CD4-positive, alpha-beta T cell treated with Interleukin-6 at 100 ng/mL for 8 hours (primary cell): ENCODE data around the gene HERC2.
"Not testable (repeated sequence)": the region's sequence is repeated elsewhere in the genome, so short reads cannot be mapped to it uniquely, and the experiment has no call there.

Experiments used
- DNase-seq: peaks from one replicate; pipeline ENCODE4 v3.0.0-alpha.2; 2020; ENCODE audit warnings: mixed read lengths, low spot score

Gene HERC2

DNA sequence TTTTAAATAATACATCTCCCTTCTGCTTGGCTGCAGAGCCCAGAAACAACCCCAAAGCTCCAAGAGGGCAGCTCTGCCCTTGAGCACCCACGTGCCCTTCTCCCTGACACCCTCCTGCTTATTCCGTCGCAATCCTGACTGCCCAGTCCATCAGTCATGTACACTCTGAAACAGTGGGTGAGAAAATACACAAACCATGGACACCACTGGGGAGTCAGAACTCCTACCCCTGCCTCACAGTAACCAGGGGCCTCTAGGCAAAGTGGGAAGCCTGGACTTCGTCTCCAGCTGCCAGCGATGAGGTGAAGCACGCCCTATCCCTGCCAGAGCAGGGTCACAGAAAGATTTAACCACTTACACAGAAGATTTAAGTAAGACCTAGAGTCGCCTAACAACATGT, 40.1 kb downstream of the HERC2 start:
- DNase-seq: no peak

DNA sequence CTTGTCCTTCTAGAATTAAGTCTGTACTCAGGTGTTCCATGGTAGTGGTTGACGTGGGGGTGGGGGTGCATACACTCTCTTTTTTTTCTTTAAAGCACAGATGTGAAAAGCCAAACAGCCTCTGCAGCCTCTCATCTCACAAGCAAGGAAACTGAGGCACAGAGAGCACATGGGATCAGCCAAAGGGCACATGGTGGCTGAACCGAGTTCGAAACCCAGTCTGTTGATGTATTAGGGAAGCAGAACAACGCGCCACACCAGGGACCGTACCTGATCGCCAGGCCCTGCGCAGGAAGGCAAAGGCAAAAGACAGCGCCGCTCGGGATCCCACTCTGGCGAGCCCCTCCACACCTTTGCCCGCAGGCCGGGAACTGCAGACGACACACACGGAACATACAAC, 47.3 kb downstream of the HERC2 start:
- no peak for DNase-seq

DNA sequence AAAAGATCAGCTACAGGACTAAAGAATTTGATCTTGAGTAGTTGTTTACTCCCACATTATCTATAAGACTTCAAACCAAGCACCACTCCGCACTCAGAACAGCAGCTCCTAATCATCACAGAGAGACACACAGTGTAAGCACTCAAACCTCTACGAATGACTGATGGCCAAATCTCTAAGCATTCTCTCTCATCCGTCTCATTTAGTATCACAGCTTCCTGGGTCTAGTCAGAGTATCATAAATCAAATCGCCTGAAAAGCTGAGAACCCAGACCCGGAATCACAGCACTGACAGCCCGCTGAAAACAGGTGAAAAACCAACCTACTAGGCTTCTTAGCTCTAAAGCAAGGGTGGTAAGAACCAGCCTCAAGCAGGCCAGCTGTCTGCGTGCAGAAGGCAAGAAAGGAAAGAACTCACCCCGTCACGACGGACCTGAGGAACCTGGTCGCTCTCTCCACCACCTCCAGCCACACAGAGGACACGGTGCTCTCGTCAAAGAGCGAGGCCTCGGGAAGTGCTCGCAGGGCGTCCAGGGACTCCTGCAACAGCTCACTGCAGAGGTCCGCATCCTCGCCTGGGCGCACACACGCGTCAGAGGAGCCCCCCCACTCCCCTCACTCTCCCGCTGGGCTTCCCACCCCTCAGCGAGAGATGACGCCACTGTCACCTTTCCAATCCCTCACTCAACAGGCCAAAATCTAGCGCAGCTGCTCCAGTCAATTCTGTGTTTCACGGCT, 47.9 kb downstream of the HERC2 start:
- no peak for DNase-seq

DNA sequence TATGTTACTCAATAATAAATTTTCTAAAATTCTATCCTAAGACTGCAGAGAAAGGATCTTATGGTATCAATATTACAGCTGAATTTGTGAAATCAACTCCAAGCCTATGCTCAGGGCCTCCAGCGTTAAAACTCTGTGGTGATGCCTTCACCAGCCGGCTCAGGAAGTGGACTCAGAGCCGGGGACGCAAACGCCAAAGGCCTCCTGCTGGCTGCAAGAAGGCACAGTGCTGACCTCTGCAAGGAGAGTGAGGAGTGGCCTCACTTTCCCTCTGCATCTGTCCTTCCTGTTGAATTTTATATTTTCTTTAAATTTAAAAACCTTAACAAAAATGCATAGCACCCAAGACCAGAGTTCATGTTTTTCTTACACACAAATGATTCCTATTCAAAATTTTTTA, 48.5 kb downstream of the HERC2 start:
- no peak for DNase-seq

DNA sequence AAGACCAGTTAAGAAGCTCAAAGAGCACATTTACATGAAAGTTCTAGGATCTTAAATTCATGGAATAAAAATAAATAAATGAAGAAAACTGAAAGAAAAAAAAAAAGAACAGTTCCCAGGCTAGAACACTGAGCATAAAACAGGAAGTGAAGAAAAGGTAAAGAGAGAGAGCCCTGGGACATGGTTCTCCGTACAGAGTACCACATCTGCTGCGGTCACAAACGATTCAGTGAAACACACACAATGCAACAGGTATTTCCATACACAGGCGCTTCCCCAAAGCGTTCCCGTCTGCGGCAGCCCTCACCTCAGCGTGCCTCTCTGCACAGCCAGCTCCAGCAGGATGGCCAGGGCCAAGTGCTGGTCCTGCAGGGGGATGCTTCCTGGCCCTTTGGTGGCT, 49.4 kb downstream of the HERC2 start:
- DNase-seq: no peak

DNA sequence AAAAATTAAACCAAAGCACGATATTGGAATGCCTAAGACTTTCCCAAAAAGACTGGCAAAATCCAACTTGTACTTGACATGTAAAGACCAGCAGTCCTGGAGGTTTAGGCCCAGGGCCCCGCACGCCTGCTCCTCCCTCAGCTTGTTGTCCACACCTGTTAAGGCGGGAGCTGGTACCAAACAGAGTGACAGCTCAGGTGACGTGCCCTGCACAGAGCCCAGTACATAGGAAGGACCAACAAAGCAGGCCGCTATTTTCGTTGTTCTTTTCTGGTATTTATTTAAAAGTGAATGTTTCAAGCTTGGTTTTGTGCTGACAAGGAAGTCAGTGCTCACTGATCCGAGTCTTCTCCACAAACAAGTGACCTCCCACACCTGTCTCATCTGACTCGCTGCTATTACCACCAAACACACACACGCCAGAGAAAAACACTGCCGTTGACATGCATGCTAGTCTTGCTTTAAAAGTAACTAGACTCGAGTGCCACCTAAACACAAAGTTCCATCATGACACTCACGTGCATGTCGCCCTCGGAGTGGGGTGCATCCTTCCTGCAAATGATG, 50.2 kb downstream of the HERC2 start:
- no peak for DNase-seq

DNA sequence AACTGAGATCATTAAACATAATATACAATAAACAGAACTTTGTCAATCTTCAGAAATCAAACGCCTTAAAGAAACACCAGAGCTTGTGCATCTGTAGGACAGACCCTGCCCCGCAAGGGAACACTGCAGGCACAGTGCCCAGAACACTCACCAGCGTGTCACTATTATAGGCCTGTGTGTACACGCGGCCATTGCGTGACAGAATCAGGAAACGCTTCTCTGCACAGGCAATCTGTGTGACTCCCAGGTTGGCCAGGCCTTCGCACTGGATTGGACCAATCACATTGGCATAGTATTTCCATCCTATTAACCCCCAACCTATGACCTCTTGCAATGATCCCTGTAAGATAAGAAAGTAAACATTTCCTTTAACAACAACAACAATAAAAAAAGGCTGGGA, 52.9 kb downstream of the HERC2 start:
- no peak for DNase-seq

DNA sequence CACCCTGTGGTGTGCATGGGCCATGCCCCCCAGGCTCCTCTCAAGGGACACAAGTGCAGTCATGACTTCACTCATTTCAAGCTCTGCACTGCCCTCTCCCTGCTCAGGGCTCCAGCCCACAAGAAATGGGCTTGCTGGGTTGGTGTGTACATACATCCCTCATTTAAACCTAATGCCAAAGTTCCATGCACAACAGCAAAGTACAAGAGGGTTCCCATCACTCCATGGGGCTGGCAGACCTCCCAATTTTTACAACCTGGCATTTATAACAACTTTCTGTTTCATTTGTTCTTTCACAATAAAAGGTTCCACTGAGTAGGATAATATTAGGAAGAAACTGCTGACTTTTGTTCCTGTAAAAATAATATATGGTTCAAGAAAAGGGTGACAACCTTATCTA, 54.3 kb downstream of the HERC2 start:
- DNase-seq: no peak

DNA sequence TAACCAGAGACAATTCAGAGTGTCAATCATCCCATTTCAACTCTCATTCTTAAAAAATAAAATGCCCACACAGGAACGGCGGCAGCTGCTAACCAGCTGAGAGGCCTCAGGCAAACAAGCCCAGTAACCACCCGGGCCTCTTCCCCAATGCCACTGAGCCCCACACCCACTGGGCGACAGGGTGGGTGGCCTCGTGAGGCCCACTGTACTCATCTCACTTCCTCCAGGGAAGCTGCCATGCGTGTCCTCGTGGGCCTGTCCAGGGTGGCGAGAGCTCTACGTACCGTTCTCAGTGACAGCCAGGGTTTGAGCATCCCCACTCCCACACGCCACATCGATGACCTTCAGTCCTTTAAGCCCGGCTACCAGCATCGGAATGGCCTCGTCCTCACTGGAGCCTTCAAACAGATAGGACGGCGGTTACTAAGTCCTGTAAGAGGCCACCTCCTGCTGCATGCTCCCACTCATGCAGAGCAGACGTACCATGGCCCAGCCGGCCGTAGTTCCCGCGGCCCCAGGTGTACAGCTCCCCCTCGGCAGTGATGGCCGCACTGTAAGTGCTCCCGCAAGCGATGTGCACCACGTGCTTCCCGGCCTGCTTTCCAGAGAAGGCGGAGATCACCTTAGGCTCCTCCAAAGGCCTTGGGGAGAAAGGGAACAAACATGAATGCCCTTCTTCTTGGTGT, 56.5 kb downstream of the HERC2 start:
- no peak for DNase-seq

DNA sequence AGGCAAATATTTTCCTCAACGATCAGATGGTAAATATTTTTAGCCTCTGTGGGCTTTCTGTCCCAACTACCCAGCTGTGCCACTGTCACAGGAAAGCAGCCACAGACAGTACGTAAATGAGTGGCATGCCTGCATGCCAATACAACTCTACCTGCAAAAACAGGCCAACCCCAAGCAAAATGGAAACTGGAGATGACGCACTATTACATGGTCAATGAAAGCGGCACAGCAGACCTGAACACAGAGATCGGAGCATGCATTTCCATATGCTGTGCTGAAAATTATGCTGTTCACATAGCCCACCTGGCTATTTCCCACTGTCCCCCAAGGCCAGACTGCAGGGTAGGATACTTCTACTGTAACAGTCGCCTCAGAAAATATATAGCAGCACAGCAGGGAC, 57.8 kb downstream of the HERC2 start:
- no peak for DNase-seq

DNA sequence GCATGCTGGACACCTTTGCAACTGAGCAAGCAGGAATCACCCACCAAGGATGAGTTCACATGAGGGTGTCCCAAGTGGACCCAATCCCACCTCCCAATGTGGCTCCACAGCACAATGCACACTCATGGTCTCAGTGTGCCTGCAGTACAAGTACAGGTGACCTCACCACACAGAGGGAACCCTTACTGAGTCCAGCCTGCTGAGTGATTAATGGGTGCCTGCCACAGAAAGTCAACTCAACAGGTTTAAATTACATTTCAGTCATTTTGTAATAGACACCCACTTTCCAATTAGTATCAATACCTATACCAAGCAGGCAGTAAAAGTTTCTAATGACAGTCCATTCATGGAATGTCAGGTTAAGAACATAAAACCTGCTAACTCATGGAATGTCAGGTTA, 59.5 kb downstream of the HERC2 start:
- DNase-seq: no peak

DNA sequence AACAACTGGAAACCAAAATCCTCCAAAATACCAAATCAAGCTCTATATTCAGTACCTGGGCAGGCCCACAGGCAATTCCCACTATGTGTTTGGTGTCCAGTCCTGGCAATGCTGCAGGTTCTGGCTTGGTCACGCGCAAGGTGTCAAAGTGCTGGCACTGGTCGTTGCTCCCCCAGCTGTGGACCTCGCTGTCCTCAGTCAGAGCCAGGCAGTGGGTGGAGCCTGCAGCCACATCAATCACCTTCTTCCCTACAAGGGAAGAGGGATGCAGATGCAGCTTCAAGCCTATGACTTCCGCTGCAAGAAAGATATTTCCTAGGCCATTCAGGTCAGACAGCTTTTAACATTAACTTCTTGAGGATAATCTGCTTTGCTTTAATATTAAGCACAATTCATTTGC, 61.3 kb downstream of the HERC2 start:
- DNase-seq: no peak

DNA sequence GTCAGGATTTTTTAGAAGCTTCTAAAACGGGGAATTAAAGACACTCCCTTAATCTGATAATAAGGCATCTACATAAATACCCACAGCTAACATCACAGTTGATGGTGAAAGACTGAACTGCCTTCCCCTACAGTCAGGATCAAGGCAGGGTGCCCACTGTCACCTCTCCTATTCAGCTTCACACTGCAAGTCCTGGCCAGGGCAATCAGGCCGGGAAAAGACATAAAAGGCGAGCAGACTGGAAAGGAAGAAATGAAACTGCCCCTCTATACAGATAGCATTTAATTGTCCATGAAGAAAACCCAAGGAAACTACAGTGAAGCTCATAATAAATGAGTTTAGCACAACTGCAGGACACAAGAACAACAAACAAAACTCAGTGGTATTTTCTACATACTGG, 61.7 kb downstream of the HERC2 start:
- no peak for DNase-seq

DNA sequence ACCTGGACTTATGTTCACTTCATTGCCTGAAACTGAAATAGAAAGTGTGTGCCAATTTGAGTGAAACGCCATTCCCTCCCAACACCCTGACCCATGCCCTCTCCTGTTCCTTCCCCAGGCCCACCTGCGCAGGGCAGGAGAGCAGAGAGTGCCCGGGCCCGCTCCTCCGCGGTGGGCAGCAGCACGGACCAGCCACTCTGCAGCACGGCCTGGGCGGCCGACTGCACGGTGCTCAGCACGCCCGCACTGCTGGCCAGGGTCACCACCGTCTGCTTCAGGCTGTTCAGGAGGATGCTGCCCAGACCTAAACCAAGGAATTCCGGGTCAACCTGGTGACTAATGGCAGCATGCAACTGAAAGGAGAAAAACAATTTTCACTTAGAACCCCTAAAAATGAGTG, 66.0 kb downstream of the HERC2 start:
- DNase-seq: no peak

DNA sequence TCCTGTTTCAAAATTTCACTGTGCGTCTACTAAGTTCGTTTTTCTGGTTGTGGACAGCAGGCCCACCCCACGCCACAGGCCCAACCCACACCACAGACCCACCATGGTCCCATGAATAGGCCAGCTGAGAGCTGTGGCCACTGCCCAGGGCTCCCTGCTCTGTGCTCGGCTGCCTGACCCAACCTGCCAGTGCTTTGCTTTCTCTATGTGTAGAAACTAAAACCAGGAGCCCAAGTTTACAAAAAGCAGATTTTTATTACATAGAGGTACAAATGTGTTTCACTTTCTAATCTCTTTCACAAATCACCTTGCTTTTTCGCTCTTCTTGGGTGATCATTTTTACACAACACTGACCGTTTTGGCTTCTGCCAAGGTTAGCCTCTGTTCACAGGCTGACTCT, 69.1 kb downstream of the HERC2 start:
- DNase-seq: no peak

DNA sequence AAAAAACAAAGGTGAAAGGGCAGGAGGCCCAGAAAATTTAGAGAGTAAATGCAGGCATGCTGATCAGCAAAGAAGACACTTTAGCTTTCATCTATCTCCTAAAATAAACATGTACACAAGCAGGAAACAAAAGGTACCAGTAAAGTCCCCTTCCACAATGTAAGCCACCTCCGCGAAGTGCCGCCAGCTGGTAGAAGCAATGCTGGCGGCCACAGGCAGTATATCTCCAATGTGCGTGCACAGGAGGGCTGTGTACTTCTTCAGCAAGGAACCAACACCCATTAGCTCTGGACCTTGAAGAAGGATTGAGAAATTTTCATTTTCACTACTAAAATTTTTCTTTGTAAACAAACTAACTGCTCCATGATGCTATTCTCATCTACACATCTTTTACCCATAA, 75.4 kb downstream of the HERC2 start:
- DNase-seq: no peak

DNA sequence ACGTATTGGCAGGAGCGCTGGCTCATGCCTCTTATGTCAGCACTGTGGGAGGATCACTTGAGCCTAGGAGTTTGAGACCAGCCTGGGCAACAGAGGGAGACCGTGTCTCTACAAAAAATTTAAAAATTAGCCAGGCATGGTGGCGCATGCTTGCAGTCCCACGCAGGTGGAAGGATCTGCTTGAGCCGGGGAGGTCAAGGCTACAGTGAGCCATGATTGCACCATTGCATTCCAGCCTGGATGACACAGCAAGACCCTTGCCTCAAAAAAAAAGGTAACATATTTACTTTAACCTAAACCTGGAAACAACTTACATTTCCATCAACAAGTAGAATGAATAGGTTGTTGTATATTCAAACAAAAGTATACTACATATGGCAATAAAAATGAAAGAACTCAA, 78.1 kb downstream of the HERC2 start:
- no peak for DNase-seq

DNA sequence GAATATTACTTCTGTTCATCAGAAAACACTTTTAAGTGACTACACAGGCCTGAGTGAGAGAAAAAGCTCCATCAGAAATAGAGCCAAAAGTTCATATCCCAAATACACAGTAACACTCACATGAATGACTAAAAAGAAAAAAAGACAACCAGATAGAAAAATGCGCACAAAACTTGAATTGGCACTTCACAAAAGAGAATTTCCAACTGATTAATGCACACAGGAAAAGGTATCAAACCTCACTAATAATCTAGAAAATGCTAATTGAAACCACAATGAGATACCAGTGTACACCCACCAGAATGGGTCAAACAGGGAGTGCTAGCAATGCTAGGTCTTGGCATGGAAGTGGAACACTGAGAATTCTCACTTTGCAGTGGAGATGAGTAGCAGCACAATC, 78.6 kb downstream of the HERC2 start:
- no peak for DNase-seq

DNA sequence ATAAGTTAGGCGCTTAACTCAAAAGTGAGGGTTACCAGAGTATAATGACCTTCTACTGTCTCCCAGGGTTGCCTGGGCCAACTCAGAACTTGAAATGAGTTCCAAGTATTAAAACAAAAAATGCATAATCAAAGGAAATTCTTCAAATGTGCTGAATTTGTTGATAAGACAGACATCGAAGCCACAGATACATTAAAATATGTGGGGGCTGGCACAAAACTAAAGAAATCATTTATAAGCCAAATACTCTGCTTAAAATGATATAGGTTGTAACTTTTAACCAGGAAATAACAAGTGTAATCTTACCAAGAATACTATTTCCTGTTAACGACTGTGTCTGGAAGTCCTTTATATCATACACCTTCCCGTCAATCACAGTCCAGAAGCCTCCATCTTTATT, 83.7 kb downstream of the HERC2 start:
- DNase-seq: not testable (repeated sequence)

DNA sequence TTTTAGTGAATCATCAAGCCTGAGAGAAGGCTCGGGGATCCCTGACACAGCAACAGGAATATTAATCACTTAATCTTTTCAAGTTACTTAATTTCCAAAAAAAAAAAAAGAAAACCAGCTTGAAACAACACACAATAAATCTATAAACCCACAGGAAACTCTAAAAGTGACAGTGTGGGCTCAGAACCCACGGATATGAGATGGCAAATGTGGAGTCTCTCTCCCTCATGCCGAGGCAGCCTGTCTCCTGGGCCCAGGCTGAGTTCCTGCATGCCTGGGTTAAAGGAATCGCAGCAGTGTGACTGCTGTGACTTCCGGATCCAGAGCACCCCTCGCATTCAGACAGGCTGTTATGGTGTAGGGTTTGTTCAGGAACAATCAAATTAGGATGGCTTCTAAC, 90.2 kb downstream of the HERC2 start:
- DNase-seq: not testable (repeated sequence)

DNA sequence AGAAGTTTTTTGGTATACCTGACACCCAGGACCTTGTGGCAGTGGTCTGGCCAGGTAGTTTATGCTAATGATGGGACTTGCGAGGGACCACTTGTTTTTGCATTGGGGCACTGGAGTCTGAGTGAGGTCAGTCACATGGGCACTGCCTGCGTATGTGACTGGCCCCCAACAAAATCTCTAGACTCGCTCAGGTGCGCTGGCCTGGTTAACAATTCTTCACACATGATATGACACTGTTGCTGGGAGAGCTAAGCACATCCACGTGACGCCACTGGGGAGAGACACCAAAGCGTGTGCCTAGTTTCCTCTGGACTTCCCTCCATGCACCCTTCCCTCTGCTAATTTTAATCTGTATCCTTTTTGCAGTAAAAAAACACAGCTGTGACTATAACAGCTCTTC, 90.6 kb downstream of the HERC2 start:
- DNase-seq: not testable (repeated sequence)

DNA sequence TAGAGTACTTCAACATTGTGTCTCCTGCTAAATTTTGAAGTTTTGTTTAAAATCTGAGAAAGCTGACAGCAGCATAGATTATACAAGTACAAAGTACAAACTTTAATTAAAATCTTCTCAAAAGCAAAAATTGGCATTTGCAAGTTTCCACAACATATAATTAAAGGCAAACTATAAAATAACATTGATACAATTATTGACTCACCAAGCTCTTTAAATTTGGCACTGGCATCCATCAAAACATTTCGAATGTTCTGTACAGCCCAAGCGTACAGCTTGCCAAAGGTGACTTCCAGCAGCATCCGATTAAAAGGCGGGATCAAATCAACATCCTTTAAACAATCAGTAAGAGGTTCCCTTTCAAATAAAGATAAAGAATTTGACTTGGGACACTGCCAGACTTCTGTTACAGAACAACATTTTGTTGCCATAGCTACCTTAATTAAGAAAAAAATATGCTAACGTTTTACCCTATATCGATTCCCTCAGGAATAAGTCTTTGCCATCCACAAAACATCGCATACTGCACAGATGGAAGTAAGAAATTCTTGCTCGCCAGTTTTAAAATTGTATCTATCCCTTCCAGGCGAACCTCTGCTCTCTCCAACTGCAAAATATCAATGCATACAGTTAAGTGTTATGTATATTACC, 92.9 kb downstream of the HERC2 start:
- DNase-seq: not testable (repeated sequence)

DNA sequence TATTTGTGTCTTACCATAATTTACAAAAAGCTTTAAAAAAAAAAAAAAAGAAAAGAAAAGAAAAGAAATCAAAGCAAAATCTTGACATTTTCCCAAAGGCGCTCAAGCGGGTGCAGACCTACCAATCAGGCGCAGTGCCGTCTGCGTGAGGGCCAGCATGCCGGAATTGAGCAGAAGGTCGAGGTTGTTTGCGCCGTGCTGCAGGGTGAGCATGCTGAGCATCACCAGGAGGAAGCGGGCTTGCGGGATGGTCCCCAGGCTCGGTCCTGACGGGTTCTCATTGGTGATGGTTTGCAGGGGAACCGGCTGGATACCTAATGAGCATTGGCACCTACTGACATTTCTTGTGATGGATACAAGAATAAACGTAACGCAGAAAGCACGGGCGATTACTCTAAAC, 93.9 kb downstream of the HERC2 start:
- no peak for DNase-seq
